ENCODE measurements around the gene DYSF.

DYSF gene

DNA sequence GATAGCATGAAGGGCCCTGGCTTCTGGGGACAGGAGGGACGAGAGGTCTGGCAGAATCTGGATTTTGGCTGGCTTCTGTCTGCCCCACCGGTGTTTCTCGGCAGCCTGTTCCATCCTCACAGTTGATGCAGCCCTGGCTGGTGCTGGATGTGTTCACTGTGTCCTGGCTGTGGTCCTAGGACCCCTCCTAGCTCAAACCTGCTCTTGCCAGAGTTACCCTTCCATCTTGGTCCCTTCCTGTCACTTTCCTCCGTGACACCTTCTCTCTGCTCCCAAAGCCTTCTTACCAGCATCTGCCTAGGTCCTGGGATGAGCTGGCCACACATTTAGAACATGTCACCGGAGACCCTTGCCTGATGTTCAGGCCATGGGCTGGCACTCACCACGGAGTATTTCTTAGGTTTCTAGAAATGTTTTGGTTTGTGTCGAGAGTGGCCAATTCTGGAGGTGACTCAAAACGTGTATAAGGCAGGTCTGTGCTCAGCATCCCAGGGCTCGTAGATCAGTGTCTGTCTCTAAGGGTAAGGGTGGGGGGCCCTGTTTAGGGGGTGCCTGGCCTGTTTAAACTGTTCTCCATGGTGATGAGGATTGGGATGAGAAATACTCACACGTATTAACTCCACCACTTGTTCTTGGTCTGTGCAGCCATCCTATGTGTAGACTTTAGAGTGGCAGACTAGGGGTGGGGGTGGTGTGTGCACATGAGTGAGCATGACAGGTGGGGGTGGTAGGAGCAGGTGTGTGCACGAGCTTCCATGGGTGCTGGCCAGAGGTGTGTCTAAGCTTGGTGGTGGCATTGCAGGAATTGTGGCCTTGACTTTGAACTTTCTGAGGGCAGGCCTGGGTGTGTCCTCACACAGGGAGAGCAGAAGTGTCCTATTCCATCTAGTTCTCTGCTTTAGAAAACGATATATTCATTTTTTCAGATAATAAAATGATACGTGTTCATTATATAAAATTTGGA, 162.7 kb downstream of the DYSF start:
- TF ChIP-seq HDGF (IDR thresholded peaks at IDR 0.05; ENCODE audit: borderline replicate concordance), result no peak
- ChIA-PET CTCF (no interaction called here), POLR2A (no interaction called here)
- no peak for DNase-seq (ENCODE audit: extremely low spot score)

DNA sequence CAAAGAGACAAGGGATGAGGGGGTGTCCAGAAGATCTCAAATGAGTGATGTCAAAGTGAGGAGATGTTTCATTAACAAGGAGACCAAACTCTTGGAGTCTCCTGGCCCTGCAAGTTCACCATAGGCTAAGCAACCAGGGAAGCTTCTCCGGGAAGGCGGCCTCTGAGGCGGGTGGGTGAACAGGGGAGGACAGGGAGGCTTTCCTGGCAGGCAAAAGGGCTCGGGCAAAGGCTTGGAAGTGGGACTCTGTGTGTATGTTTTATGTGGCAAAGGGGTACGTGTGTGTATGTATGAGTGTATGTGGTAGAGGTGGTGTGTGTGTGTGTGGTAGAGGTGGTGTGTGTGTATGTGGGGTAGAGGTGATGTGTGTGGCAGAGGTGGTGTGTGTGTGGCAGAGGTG, 163.9 kb downstream of the DYSF start:
- TF ChIP-seq FOXK2 (IDR thresholded peaks at IDR 0.05) (no peak), TARDBP (IDR thresholded peaks at IDR 0.05) (no peak), LEF1 (IDR thresholded peaks at IDR 0.05; ENCODE audit: borderline replicate concordance) (no peak)
- DNase-seq (ENCODE audit: extremely low spot score), result no peak
- ChIA-PET POLR2A (no interaction called here), CTCF (no interaction called here)

DNA sequence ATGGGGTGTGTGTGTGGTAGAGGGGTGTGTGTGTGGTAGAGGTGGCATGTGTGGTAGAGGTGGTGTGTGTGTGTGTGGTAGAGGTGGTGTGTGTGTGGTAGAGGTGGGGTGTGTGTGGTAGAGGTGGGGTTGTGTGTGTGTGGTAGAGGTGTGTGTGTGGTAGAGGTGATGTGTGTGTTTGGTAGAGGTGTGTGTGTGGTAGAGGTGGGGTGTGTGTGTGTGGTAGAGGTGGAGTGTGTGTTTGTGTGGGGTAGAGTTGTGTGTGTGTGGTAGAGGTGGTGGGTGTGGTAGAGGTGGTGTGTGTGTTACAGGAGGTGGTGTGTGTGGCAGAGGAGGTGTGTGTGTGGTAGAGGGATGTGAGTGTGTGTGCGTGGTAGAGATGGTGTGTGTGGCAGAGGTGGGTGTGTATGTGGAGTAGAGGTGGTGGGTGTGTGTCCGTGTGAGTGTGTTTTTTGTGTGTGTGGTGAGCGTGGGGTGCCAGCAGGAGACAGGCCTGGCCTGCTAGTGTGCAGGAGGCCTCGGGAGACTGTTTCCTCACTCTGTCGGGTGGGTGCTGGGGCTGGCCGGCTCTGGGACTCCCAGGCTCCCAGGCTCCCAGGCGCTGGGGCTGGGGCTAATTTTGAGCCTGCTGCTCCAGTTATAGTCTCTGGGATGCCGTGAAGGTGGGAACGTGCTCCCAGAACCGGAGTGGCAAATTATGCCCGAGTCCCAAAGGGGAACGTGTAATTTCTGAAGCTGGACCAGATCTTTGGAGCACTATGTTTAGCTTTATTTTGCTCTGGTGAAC, 165.2 kb downstream of the DYSF start:
- ChIA-PET CTCF (no interaction called here), POLR2A (no interaction called here)
- TF ChIP-seq SP1 (IDR thresholded peaks at IDR 0.05) (no peak), LEF1 (IDR thresholded peaks at IDR 0.05; ENCODE audit: borderline replicate concordance) (no peak), L3MBTL2 (conservative IDR thresholded peaks at IDR 0.05) (no peak), FOXM1 (IDR thresholded peaks at IDR 0.05; ENCODE audit: borderline replicate concordance) (no peak), ZNF384 (IDR thresholded peaks at IDR 0.05) (no peak), FOXA1 (IDR thresholded peaks at IDR 0.05) (no peak), NFRKB (IDR thresholded peaks at IDR 0.05) (no peak), CTBP1 (IDR thresholded peaks at IDR 0.05; ENCODE audit: borderline replicate concordance) (no peak), TARDBP (IDR thresholded peaks at IDR 0.05) (no peak), BHLHE40 (IDR thresholded peaks at IDR 0.05; ENCODE audit: borderline replicate concordance) (no peak)
- DNase-seq (ENCODE audit: extremely low spot score), result no peak

DNA sequence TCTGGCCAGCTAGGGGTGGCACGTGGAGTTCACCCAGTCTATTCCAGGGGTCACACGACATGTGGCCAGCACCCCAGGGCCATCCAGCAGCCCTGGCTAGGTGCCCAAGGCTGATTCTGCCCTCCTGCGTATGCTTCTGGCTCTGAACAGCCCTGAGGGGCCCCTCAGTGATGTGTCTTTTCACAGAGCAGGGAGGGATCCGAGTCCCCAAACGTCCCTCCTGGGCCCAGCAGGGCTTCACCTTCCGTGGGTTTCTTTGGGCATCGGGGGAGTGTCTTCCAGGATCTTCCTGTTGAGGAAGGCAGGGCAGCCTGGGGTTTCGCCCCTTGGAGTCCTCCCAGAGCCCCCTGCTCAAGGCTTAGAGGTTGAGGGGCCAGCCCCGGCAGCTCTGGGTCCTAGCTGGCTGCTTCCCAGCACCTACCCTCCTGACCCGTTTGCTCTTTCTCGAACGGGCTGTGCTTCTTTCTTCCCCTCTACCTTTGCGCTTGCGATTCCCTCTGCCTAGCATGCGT, 165.9 kb downstream of the DYSF start:
- TF ChIP-seq LEF1 (IDR thresholded peaks at IDR 0.05; ENCODE audit: borderline replicate concordance), result no peak
- no peak for TF ChIP-seq FOXK2 (IDR thresholded peaks at IDR 0.05)
- no peak for TF ChIP-seq NFRKB (IDR thresholded peaks at IDR 0.05)
- no peak for TF ChIP-seq SUZ12 (IDR thresholded peaks at IDR 0.05)
- TF ChIP-seq HDGF (IDR thresholded peaks at IDR 0.05; ENCODE audit: borderline replicate concordance), result no peak
- TF ChIP-seq TARDBP (IDR thresholded peaks at IDR 0.05), result no peak
- no peak for TF ChIP-seq BHLHE40 (IDR thresholded peaks at IDR 0.05; ENCODE audit: borderline replicate concordance)
- TF ChIP-seq, protein P1, sequence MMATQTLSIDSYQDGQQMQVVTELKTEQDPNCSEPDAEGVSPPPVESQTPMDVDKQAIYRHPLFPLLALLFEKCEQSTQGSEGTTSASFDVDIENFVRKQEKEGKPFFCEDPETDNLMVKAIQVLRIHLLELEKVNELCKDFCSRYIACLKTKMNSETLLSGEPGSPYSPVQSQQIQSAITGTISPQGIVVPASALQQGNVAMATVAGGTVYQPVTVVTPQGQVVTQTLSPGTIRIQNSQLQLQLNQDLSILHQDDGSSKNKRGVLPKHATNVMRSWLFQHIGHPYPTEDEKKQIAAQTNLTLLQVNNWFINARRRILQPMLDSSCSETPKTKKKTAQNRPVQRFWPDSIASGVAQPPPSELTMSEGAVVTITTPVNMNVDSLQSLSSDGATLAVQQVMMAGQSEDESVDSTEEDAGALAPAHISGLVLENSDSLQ (IDR thresholded peaks at IDR 0.05), result no peak
- TF ChIP-seq SP1 (IDR thresholded peaks at IDR 0.05), result no peak
- no peak for TF ChIP-seq ARNT (IDR thresholded peaks at IDR 0.05)
- no peak for TF ChIP-seq ELF4 (IDR thresholded peaks at IDR 0.05)
- TF ChIP-seq FOXA1 (IDR thresholded peaks at IDR 0.05), result no peak
- TF ChIP-seq CTBP1 (IDR thresholded peaks at IDR 0.05; ENCODE audit: borderline replicate concordance), result no peak
- no peak for TF ChIP-seq ZNF384 (IDR thresholded peaks at IDR 0.05)
- ChIA-PET POLR2A (no interaction called here), CTCF (no interaction called here)
- DNase-seq (ENCODE audit: extremely low spot score), result no peak

DNA sequence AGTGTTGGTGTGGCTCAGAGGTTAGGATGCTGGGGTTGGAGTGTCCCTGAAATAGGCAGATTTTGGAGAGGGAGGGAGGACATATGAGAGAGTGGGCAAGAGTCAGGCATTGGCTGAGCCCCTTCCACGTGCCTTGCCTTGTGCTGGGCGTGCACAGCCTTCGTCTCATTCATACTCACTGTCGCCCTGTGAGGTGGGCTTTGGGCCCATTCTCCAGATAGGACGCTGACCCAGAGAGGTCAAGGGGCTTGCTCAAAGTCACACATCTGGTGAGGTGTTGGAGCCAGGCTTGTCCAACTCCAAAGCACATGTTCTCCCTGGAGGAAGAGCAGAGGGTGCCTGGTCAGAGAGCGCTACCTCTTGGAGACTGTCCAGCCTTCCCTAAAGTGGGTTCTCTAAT, 166.8 kb downstream of the DYSF start:
- no peak for DNase-seq (ENCODE audit: extremely low spot score)

DNA sequence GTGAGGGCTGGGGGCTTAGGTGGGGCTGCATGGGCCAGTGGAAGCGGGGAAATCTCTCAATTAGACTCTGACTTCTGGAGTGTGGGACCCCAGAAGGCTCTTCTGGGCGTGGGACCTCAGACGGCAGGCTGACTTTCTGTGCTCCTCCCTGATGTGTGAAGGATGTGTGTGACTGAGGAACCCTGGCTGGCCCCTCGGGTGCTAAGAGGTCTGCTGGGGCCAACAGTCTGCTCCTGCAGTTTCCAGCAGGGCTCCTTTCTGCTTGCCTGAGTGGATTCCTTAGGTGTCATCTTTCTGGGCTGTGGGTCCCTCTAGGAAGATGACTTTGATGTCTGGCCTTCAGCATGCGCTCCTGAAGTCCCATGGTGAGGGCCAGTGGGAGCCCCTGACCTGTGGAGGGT, 167.5 kb downstream of the DYSF start:
- TF ChIP-seq SUZ12 (IDR thresholded peaks at IDR 0.05) (no peak), ELF4 (IDR thresholded peaks at IDR 0.05) (no peak), FOXA1 (IDR thresholded peaks at IDR 0.05) (no peak), HDGF (IDR thresholded peaks at IDR 0.05; ENCODE audit: borderline replicate concordance) (no peak), ZNF384 (IDR thresholded peaks at IDR 0.05) (no peak), TARDBP (IDR thresholded peaks at IDR 0.05) (no peak), L3MBTL2 (conservative IDR thresholded peaks at IDR 0.05) (no peak), NFRKB (IDR thresholded peaks at IDR 0.05) (no peak), ARNT (IDR thresholded peaks at IDR 0.05) (no peak), FOXK2 (IDR thresholded peaks at IDR 0.05) (no peak), FOXM1 (IDR thresholded peaks at IDR 0.05; ENCODE audit: borderline replicate concordance) (no peak)
- ChIA-PET CTCF (no interaction called here), POLR2A (no interaction called here)
- DNase-seq (ENCODE audit: extremely low spot score), result no peak

More for the DNA sequence above, 166.8 kb downstream of the DYSF start:
- no peak for TF ChIP-seq SUZ12 (IDR thresholded peaks at IDR 0.05)
- no peak for TF ChIP-seq CTBP1 (IDR thresholded peaks at IDR 0.05; ENCODE audit: borderline replicate concordance)
- no peak for TF ChIP-seq BHLHE40 (IDR thresholded peaks at IDR 0.05; ENCODE audit: borderline replicate concordance)
- no peak for TF ChIP-seq FOXK2 (IDR thresholded peaks at IDR 0.05)
- TF ChIP-seq L3MBTL2 (conservative IDR thresholded peaks at IDR 0.05), result no peak
- POLR2A ChIA-PET, result no interaction called here
- CTCF ChIA-PET, result no interaction called here

DNA sequence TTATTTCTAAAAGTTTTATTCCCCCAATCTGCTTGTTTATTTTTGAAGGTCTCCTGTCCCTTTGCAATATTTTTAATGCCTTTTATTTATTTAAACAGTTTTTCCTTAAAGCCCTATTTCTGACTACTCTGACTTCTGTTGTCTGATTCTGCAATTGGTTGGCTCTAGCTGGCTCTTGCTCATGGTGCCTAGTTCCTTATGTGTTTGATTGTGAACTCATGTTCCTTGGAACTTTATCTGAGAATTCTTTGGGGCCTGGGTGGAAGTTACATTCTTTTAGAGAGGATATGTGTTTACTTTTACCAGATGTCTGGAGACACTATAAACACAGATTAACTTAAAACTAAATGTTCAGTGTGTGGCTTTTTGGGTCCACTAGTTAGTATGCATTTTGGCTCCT, 175.9 kb downstream of the DYSF start:
- DNase-seq (ENCODE audit: extremely low spot score), result no peak
- TF ChIP-seq FOXA1 (IDR thresholded peaks at IDR 0.05), result no peak
- TF ChIP-seq CTBP1 (IDR thresholded peaks at IDR 0.05; ENCODE audit: borderline replicate concordance), result no peak
- TF ChIP-seq FOXM1 (IDR thresholded peaks at IDR 0.05; ENCODE audit: borderline replicate concordance), result no peak
- TF ChIP-seq ELF4 (IDR thresholded peaks at IDR 0.05), result no peak
- TF ChIP-seq TARDBP (IDR thresholded peaks at IDR 0.05), result no peak
- TF ChIP-seq FOXK2 (IDR thresholded peaks at IDR 0.05), result no peak
- TF ChIP-seq, protein P1 (IDR thresholded peaks at IDR 0.05), result no peak
- no peak for TF ChIP-seq ZNF384 (IDR thresholded peaks at IDR 0.05)
- TF ChIP-seq LEF1 (IDR thresholded peaks at IDR 0.05; ENCODE audit: borderline replicate concordance), result no peak
- no peak for TF ChIP-seq L3MBTL2 (conservative IDR thresholded peaks at IDR 0.05)
- TF ChIP-seq ARNT (IDR thresholded peaks at IDR 0.05), result no peak
- TF ChIP-seq SUZ12 (IDR thresholded peaks at IDR 0.05), result no peak
- no peak for TF ChIP-seq NFRKB (IDR thresholded peaks at IDR 0.05)
- no peak for TF ChIP-seq HDGF (IDR thresholded peaks at IDR 0.05; ENCODE audit: borderline replicate concordance)
- TF ChIP-seq BHLHE40 (IDR thresholded peaks at IDR 0.05; ENCODE audit: borderline replicate concordance), result no peak
- TF ChIP-seq SP1 (IDR thresholded peaks at IDR 0.05), result no peak
- POLR2A ChIA-PET, result no interaction called here
- CTCF ChIA-PET, result no interaction called here
